ENCODE results near the gene TJAP1.
"Not testable (repeated sequence)": the region's sequence is repeated elsewhere in the genome, so short reads cannot be mapped to it uniquely, and the experiment has no call there.

Gene TJAP1

DNA sequence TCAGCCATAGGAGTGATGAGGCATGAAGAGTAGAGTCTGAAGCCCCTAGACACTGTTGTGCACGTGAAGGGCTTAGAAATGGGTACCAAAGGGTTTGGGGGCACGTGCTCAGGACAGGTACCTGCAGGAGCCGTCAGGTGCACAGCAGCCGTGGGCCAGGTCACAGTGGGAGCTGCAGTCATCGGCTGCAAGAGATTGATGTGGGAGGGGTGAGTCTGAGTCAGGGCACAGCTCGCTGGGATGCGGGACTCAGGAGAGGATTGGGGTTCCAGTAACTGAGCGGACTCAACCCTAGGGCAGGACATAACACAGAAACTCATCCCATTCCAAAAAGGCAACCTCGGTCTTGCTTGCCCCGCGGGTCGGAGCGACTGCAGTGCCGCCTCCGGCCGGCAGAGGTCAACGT is 23.1 kb upstream of the TJAP1 start:
- DNase-seq = no peak

DNA sequence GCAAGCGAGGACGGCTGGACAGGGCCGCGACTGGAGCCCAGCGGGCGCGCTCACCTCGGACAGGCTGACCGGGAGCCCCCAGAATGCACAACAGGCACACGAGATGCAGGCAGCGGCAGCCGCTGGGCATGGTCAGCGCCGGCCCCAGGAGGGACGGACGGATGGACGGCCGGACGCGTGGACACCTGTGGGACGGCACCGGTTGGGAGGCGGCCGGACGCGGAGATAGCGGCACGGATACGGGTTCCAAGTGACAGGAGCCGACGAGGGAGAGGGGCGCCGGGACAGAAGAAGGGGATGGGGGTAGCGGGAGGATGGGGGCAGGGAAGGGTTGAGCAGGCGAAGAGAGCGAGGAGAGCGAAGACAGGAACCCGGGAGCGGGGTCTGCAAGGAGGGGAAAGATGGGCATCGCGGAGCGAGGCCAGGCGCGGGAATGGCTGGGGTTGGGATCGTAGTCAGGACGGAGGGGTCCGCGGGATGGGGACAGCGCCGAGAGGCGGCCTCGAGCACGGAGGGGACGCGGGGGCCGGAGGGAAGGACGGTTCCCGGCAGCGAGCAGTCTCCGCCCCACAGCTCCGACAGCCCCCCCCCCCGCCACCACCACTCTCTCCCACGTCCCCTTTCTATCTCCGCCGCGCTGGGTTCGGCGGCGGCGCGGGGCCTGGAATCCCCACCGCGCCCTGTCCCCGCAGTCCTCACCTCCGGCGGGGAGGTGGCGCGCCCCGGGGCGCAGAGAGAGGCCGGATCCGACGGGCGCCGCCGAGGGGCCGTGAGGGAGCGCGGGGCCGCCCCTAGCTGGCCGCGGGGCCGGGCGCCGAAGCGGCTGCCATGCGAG is 22.5 kb upstream of the TJAP1 start:
- peak; percentile 44 for DNase-seq

DNA sequence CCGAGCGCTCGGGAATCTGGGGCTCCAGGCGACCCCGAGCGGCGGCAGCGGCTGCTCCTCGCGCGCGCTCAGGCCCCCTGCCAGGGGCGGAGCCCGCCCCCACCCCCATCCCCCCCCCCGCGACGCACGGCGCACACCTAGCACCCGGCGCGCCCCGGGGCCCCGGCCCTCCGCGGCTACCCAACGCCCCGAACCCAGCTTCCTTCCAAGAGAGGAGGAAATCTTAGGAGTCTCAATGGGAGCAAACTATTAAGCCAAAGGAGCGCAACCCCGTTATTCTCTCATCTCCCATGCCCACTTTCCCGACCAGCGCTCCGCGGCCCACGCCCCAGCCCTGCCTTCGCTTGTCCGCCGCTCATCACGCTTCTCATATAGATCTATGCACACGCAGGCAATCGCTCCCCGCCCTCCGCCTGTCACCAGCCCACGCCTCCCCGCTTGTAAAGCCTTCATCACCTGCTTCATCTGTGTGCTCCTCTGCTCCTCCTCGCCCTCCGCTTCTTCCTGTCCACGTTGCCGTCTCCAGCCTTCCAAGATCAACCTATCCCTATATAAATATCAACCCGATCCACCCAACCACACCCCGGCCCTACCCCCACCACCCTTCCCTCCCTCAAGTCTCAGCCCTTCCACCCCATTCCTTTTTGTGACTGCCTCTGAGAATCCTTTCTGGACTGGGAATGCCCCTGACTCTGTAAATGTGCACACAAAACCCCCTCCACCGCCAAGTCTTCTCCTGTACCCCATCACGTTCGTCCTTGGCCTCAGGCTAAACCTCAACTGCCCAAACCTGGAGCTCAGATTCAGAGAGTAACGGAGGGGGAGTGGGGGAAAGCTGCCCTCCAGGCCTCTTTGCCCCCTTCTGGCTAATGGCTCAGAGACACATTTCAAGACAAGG is 21.6 kb upstream of the TJAP1 start, which contains the start of gene DLK2:
Gene DLK2, minus strand, starts transcription at position 18 of the 898 bp plus-strand sequence. CDS start 723 bp downstream, outside the sequence.
- no peak for DNase-seq

DNA sequence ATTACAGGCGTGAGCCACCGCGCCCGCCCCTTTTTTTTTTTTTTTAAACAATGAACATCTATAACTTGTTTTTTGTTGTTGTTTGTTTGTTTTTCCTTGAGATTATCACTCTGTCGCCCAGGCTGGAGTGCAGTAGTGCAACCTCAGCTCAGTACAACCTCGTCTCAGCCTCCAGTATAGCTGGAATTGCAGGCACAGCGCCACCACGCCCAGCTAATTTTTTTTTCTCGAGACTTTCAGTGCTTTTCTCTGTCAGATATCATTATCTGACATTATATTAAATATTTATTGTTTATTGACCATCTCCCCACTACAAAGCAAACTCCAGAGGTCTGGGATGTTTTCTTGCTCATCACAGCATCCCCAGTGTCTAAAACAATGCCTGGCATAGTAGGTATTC is 19.7 kb upstream of the TJAP1 start:
- no peak for DNase-seq

DNA sequence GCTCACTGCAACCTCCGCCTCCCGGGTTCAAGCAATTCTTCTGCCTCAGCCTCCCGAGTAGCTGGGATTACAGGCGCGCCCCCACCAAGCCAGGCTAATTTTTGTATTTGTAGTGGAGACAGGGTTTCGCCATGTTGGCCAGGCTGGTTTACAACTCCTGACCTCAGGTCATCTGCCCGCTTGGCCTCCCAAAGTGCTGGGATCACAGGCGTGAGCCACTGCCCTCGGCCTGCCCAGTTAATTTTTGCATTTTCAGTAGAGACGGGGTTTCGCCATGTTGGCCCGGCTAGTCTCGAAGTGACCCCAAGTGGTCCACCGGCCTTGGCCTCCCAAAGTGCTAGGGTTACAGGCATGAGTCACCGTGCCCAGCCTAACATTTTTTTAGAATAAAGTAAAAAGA is 19.2 kb upstream of the TJAP1 start:
- DNase-seq = not testable (repeated sequence)

DNA sequence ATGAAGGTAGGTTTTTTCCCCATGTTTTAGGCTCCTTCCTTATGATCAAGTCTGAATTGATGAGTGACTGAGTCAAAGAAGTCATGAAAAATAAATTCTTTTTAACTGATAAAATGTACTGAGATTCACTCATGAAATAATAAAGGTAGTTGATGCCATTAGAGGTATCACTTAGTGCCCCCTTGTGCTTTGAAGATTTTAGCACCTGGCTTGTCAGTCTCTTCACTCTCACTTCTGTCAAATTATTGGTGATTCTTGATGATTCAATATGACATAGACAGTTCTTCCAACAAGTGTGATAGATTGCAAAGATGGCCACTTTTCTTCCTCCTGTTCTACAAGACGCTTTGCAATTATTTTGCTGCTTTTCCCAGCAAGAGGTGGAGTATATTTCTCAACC is 17.8 kb upstream of the TJAP1 start:
- no peak for DNase-seq

DNA sequence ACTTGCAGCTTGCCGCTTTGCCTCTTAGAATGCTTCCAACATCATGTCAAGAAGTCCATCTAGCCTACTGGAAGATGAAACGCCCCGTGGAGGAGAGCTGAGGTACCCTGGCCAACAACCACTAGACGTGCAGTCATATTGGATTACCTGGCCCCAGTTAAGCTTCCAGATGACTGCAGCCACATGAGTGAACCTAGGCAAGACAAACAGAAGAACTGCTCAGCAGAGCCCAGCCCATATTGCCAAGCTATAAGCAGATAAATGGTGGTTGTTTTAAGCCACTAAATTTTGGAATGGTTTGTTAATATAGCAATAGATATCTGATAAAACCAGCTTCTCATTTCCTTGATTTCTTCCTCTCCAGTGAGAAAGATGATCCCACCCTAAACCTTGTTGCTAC is 17.3 kb upstream of the TJAP1 start:
- DNase-seq = no peak

DNA sequence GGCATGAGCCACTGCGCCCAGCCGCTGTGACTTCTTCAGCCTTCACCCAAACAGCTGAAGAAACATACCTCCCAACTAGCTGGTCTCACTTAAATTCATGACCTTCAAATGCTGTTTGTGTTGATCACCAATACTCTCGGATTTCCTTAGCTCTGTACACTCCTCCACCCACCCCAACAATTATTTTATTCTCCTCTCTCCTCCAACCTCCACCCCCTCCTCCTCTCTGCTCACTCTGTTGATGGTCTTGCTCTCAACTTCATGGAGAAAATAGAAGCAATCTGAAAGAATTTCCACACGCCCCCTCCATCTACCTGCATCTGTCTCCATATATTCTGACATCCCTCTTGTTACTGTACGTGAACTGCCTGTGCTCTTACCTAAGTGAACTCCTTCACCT is 15.4 kb upstream of the TJAP1 start:
- no peak for DNase-seq

DNA sequence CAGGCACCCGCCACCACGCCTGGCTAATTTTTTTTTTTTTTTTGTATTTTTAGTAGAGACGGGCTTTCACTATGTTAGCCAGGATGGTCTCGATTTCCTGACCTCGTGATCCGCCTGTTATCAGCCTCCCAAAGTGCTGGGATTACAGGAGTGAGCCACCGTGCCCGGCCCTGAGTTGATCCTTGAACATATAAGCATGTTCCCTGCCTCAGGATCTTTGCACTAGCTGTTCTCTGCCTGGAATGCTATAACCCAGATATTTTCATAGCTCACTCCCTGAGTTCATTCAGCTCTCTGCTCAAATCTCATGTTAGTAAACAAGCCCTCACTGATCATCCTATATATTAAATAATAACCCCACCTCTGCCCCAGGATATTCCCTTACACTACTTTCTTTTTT is 13.0 kb upstream of the TJAP1 start:
- no peak for DNase-seq

DNA sequence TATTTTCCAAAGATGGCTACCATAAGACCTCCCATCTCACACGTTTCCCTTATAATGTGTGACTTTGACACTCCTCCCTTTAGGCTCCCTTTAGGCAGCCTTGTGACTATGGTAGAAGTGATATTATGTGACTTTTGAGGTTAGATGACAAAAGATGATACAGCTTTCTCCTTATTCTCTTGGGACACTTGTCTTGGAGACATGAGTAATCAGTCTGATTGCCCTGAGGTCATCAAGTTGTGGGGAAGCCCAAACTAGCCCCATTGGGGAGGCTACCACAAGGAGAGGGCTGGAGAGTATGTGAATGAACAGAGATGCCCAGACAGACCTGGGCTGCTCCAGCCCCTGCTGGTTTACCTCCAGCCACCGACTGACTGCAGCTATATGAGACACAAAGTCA is 11.4 kb upstream of the TJAP1 start:
- DNase-seq = no peak

DNA sequence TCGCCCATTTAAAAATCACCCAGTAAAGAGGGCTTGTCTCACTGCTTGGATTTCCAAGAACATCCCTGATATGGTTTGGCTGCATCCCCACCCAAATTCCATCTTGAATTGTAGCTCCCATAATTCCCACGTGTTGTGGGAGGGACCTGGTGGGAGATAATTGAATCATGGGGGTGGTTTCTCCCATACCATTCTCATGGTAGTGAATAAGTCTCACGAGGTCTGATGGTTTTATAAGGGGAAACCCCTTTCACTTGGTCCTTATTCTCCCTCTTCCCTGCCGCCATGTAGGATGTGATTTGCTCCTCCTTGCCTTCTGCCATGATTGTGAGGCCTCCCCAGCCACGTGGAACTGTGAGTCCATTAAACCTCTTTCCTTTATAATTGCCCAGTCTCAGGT is 10.1 kb upstream of the TJAP1 start:
- not testable (repeated sequence) for DNase-seq

DNA sequence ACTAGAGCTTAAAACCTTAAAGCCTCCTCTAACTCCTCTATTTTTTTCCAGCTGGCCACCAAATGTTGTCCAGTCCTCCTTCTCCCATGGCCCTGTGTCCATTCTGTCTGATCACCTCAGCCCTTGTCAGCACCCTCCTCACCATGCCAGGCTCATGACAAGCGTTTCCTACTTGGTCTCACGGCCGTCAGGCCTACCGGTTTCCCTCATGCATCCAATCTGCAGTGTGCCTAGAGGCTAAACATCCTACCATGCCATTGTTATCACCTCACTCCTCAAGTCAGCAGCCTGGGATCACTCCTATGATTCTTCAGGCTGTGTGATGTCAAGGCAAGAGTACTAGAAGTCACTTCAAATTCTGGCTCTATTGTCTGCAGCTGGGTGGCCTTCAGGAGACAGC is 9.6 kb upstream of the TJAP1 start:
- DNase-seq = no peak

DNA sequence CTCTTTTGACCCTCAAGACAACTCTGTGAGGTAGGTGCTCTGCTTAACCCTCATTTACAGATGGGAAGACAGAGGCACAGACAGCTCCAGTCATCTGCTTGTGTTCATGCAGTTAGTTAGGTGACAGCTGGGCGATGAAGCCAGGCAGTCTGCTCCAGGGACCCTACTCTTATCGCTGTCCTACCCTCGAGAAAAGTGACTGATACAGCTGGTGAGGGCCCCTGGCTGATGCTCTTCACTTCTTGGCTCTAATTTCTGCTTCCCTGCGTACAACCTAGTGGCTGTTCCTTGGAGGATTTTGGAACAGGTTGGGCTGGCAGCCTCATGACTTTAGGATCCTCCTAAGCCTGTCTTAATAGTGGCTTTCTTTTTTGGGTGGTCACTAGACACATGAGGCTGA is 9.1 kb upstream of the TJAP1 start:
- no peak for DNase-seq

DNA sequence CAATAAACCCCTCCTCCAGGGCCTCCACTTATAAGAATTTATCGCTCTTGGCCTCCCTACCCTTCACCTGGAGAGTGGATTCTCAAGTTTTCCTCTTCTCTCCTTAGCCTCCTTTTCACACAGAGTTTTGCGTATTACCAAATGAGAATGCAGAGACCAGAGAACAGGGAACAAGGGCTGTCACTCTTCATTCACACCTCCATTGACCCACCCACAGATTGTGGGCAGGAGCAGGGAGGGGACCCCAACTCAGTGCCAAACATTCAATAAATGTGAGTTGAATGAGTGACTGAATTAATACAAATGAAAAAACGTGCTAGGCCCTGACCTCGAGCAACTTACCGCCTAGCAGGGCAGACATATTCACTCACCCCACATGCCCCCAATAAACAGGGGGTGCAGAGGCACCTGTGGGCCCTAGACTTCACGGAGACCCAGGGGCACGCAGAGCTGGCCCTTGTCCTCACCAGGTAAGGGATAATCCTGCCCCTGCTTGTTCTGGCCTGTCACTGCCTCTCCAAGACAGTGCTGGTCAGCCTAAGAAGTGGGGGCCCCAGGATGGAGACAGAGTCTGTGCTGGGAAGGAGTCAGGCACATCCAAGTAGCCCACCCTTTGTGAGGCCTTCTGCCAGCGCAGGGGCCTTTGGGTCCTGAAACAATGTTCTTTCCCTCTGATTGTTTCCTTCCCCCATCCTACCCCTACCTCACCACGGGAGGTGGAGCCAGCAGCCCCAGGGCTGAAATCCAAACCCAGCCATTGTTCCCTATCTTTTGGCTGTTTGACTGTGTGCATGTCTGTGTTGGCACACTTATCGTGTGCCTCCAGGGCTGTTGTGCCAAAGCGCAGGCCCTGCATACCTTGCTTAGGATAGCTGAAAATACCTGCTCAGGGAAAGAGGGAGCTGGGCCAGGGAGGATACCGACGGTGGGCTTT is 8.4 kb upstream of the TJAP1 start:
- DNase-seq = no peak

DNA sequence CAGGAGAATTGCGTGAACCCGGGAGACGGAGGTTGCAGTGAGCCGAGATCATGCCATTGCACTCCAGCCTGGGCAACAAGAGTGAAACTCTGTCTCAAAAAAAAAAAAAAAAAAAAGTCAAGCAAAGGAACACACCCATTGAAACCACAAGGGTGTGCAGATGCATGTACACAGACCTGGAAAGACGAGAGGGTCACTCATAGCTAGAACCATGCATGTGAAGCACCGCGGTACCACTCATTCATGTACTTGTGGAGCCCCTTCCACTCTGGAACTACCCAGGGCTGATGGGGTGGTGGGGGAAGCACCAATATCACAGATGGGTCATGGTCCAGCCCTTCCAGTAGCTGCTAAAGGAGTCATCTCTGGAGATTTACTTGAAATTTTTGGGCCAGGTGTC is 7.4 kb upstream of the TJAP1 start:
- DNase-seq = no peak

DNA sequence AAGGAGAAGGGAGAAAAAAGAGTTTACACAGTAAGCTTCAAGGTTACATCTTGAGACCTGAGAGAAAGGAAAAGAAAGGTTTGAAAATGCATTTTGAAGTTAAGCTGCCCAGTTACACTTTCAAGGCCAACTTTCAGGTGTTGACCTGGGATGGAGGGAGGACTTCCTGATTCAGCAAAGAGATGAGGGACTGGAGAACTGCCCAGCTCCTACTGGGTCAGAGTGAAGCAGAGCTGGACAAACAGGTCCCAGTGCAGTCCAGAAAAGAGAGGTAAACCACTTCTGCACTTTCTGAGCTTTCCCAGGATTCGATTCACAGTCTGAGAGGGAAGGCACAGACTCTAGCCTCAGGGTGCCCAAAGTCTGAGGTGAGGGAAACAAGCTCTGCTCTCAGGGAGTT is 6.0 kb upstream of the TJAP1 start:
- DNase-seq = no peak

DNA sequence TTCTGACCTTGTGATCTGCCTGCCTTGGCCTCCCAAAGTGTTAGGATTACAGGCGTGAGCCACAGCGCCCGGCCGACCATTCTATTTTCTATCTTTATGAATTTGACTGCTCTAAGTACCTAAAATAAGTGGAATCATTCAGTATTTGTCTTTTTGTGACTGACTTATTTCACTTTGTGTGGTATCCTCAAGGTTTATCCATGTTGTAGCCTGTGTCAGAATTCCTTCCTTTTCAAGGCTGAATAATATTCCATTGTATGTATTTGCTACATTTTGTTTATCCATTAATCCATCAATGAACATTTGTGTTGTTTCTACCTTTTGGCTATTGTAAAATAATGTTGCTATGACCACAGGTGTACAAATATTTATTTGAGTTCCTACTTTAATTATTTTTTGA is 4.9 kb upstream of the TJAP1 start:
- no peak for DNase-seq

DNA sequence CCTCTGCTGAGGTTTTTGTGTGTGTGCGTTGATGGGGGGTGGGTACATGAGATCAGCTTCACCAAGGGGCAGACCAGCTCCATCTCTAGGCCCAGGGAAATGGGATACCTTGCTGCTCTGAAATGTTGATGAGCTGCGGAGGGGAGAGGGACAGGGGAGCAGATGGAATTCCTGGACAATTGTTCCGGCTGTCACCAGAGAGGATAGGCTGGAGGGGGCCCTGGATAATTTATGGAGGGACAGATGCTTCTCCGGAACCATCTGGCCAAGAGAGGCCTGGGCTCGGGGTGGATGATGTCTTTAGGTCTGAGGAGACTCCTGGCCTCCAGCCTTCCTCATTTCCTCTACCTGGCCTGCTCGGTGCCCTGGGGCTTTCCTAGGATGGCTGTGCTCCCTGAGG is 1.9 kb upstream of the TJAP1 start:
- no peak for DNase-seq

DNA sequence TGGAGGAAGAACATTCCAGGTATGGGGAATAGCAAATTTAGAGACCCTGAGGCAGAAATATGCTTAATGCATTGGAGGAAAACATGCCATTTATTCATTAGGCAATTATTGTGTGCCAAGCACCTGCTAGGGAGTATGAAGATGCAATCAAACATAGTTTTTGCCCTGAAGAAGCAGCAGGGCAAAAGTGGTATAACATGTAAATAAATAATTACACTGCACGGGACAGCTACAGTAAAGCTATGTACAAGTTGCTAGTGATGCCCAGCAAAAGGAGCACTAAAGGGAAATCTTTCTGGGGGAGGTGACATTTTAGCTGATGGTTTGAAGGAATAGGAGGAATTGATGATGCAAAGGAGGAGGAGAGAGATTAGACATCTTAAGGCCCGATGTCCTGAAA is 624 bp upstream of the TJAP1 start:
- DNase-seq = no peak

DNA sequence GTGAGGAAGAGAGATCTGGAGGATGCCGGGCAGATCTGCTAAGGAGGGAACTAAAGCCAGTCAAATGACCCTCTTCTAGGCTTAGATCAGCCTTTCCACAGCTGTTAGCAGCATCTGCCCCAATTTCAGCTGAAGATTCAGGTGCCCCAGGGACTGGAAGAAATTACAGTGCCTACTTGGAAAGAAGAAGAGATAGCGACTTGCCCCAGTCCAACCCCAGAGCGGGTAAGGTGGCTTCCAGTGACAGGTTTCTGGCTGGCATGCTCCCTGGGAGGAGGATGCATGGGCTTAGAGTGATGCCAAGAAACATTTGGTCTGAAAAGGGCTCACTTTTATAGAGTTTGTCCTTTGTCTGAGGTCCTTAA is 620 bp downstream of the TJAP1 start:
- DNase-seq = no peak

DNA sequence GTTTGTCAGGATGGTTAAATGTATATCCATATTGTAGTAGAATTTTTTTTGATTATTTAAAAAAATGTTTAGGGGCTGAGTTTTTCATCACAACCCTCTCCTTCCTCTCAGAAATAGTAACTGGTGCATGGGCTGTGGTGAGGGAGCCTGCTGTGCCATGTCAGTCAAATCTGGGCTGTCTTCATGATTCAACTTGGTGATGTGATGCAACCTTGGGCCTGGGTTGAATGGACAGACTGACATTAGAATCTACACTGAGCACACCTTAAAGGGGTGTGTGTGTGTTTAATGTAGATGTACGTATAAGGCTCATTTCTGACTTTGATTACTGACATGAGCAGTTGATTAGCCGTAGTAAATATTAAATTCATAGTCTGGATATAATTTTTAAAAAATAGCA is 3.7 kb downstream of the TJAP1 start:
- no peak for DNase-seq

DNA sequence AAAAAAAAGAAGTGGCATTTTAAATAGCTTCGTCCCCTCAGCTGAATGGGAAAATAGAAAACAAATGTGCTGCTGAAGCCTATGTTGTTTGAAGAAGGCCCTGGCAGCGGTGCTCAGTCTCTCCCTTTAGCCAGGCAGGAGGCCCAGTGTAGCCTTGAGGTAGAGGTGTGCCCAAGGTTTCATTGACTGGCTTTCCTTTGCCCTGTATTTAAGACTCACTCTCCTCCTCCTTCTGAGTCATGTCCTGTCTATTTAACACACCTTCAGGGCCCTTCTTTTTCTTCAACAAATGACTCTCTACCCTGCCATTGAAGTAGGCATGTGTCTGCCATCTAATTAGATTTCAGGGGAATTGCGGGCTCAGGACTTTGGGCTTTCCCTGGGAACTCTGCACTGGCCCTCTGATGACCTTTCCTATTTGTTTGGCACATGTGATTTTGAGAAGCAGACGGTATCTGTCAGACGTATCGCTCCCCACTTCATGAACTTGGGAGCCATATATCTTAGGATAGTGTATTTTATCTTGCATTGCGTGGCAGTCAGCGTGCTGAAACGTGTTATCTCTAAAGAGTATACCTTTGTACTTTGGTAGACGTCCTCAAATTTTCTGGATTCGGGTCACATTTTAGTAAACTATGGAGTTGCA is 4.3 kb downstream of the TJAP1 start:
- no peak for DNase-seq
